Kidney (tissue), 14 donors: ENCODE data around the gene FNDC11. TPM values are rescaled to one million over a fixed set of nuclear protein-coding genes. Genes with fewer than 3 reads are reported as not detected.

Experiments used
- DNase-seq, 5 donors: peaks; one replicate each; pipeline ENCODE4 v3.0.0-alpha.2; 2013 to 2020
- FAIRE-seq: peaks from 2 replicates; lab custom pipeline; 2012; peaks lifted over from hg19 to GRCh38; lab: Jason Lieb, UNC
- H3K27ac ChIP-seq, 2 donors: one replicate each; pipeline ENCODE4 v1.7.0; 2013; ENCODE audit warnings: low read depth in 2 of 2, low read length in 2 of 2, inconsistent platforms in 1 of 2
- H3K27me3 ChIP-seq: one replicate; pipeline ENCODE4 v1.7.1; 2013; ENCODE audit warnings: low read length, inconsistent platforms; ENCODE audit not compliant: control insufficient read depth, insufficient read depth
- H3K36me3 ChIP-seq, 3 donors: one replicate each; pipeline versions ENCODE4 v1.7.0 to v1.7.1; 2013; ENCODE audit warnings: low read length in 3 of 3, control low read depth in 1 of 3, inconsistent platforms in 1 of 3; ENCODE audit not compliant: insufficient read depth in 3 of 3, control insufficient read depth in 2 of 3
- H3K4me1 ChIP-seq, 3 donors: one replicate each; pipeline versions ENCODE4 v1.7.0 to v1.7.1; 2013; ENCODE audit warnings: low read length in 3 of 3, inconsistent platforms in 1 of 3, low read depth in 1 of 3; ENCODE audit not compliant: control insufficient read depth in 2 of 3, insufficient read depth in 2 of 3
- H3K4me3 ChIP-seq, 3 donors: one replicate each; pipeline versions ENCODE4 v1.7.0 to v1.8.1; 2013; ENCODE audit warnings: low read length in 3 of 3, control low read depth in 1 of 3, inconsistent platforms in 1 of 3
- H3K9ac ChIP-seq, 3 donors: one replicate each; pipeline versions ENCODE4 v1.7.0 to v1.7.1; 2013; ENCODE audit warnings: low read length in 3 of 3, control low read depth in 1 of 3, inconsistent platforms in 1 of 3
- H3K9me3 ChIP-seq, 3 donors: one replicate each; pipeline versions ENCODE4 v1.7.0 to v1.7.1; 2013; ENCODE audit warnings: low read length in 3 of 3, control low read depth in 1 of 3, inconsistent platforms in 1 of 3; ENCODE audit not compliant: control insufficient read depth in 2 of 3, insufficient read depth in 1 of 3
- CTCF ChIP-seq: IDR thresholded peaks from 3 replicates; pipeline ENCODE4 v1.5.1; 2012; ENCODE audit warnings: mild to moderate bottlenecking, moderate library complexity, borderline replicate concordance; ENCODE audit not compliant: insufficient read depth; ENCODE audit errors: extremely low read depth
- intact Hi-C: fragments of 100-400 bp; cut with DNase I; formaldehyde crosslinking; loops from one replicate; pipeline ENCODE4 v1.11.1; 2022
- polyA plus RNA-seq: library from polyadenylated mRNA; stranded (reverse); fragments of 350-450 nt; fragmentation: Illumina TruSeq; extraction: RNeasy Lipid Tissue Mini Kit (QIAGEN cat#74804); gene quantifications from one replicate; pipeline ENCODE4 v1.2.3, GENCODE V29; 2014; ENCODE audit warnings: low read depth, low replicate concordance; ENCODE audit not compliant: insufficient read depth
- total RNA-seq: library from RNA; stranded (reverse); fragmentation: NEBNext Ultra II Directional; extraction: Animal tissue kit (Norgen Biotek cat#: 25700); gene quantifications from one replicate; pipeline ENCODE4 v1.2.1, GENCODE V29; 2021
- donor health status: control.
- donor health status: control.
- donor health status: control.
- donor health status: control.
- donor health status: control.
- donor health status: DM: yes; HTN: yes; CAD: no.
- donor health status: Normal renal cell carcinoma (clear cell type).

FNDC11 gene
- total and polyA plus RNA-seq, 2 donors from 2014 or later = 0.47 to 1.6 TPM

- no peak overlapping the region for H3K4me3 ChIP-seq
- no peaks in the 10 kb centered on the region for H3K9me3 ChIP-seq
- DNase-seq = no peak
- TF ChIP-seq CTCF = no peak
- no peaks in the 10 kb centered on the region for H3K27me3 ChIP-seq
- H3K36me3 ChIP-seq = peaks cover 0 to 26% (median 10%) of the 10 kb centered on the region in 3 donors
- intact Hi-C loops = no loop called here
- H3K4me1 ChIP-seq = no peaks in the 10 kb centered on the region
- H3K9ac ChIP-seq = no peak overlapping the region
- no peak for FAIRE-seq
- H3K27ac ChIP-seq = no peak overlapping the region
Observed at GRCh38 chr20:63591147-63591533, 37.2 kb downstream of the FNDC11 start.

GRCh38 chr20:63591786-63592355 is 37.9 kb downstream of the FNDC11 start:
- Histone ChIP-seq H3K4me3 (no peak overlapping the region), H3K4me1 (no peaks in the 10 kb centered on the region), H3K9me3 (no peaks in the 10 kb centered on the region), H3K9ac (no peak overlapping the region), H3K36me3 (peaks cover 0 to 26% (median 10%) of the 10 kb centered on the region in 3 donors), H3K27me3 (no peaks in the 10 kb centered on the region), H3K27ac (no peak overlapping the region)
- FAIRE-seq = no peak
- intact Hi-C loops = no loop called here
- peak in 1 of 5 donors; percentile 66 for DNase-seq
- no peak for TF ChIP-seq CTCF

- no peak overlapping the region for H3K4me3 ChIP-seq
- no peaks in the 10 kb centered on the region for H3K9me3 ChIP-seq
- DNase-seq = peak in 1 of 5 donors; percentile 62
- H3K9ac ChIP-seq = no peak overlapping the region
- H3K4me1 ChIP-seq = no peaks in the 10 kb centered on the region
- intact Hi-C loops = no loop called here
- no peak for FAIRE-seq
- peaks cover 0 to 27% (median 10%) of the 10 kb centered on the region in 3 donors for H3K36me3 ChIP-seq
- TF ChIP-seq CTCF = no peak
- no peak overlapping the region for H3K27ac ChIP-seq
- H3K27me3 ChIP-seq = no peaks in the 10 kb centered on the region
Observed at GRCh38 chr20:63592661-63593060, 38.7 kb downstream of the FNDC11 start.

- Histone ChIP-seq H3K9me3 (no peaks in the 10 kb centered on the region), H3K4me3 (no peak overlapping the region), H3K27me3 (no peaks in the 10 kb centered on the region), H3K36me3 (peaks cover 0 to 31% (median 11%) of the 10 kb centered on the region in 3 donors), H3K9ac (no peak overlapping the region), H3K4me1 (no peaks in the 10 kb centered on the region), H3K27ac (no peak overlapping the region)
- DNase-seq (peak in 1 of 5 donors; percentile 26), FAIRE-seq (no peak)
- TF ChIP-seq CTCF = no peak
- intact Hi-C loops = no loop called here
Observed at GRCh38 chr20:63594043-63594561, 40.1 kb downstream of the FNDC11 start.
